HG02970 (cell line): ENCODE results near the gene LSM14B.

ENCODE experiments used
- ATAC-seq: cut with Tn5 transposase; IDR thresholded peaks from one replicate; pipeline ENCODE4 v1.9.1; 2021; ENCODE audit warnings: mild to moderate bottlenecking, moderate library complexity, moderate number of reproducible peaks; ENCODE audit not compliant: unreplicated experiment, low FRiP score

LSM14B gene

DNA sequence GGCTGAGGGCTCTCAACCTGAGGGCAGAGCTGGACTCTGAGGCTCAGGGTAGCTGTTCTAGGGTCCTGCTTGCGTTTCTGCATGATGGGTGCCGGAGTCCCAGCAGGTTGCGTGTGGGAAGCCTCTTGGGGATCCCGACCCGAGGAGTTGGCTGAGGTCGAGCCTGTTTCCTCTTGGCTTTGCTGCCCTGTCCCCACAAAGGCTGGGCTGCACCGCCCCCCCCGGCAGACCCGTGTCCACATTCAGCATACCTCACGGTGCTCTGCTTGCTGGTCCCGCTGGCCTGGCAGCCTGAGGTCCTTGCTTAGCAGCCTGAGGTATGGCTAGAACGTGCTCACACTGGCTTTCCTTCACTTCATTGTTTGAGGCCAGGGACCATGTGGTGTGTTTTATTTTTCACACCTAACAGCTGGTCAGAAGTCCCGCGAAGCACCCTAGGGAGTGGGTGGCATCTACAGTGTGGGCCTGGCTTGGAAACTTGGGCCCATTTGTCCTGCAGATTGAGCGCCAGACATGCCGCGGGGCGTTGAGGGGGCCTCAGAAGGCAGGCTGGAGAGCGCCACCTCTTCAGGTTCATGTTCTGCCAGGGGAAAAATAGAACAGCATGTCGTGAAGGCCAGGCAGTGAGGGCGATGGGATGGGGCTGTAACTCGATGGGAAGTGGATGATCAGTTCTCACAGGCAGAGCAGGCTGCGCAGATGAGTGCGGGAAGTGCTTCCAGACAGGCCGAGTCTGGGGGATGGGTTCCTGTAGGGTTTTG is 9.5 kb downstream of the LSM14B start:
- no peak for ATAC-seq

DNA sequence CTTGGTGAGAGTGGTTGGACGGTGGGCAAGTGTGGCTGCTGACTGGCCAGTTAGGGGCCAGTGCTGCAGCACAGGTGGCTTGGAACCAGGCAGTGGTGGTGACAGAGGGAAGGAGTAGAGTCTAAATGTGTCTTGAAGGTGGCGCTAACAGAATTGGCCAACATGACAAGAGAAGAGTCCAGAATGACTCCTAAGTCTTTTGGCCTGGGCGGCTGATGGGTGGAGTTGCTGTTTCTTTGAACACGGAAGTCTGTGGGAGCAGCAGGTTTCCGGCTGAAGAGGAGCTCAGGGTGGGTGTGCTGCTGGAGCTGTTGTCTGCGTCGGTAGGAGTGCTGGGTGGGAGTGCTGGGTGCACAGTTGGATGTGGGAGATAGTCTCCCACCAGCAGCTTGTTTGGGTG is 10.1 kb downstream of the LSM14B start:
- no peak for ATAC-seq

DNA sequence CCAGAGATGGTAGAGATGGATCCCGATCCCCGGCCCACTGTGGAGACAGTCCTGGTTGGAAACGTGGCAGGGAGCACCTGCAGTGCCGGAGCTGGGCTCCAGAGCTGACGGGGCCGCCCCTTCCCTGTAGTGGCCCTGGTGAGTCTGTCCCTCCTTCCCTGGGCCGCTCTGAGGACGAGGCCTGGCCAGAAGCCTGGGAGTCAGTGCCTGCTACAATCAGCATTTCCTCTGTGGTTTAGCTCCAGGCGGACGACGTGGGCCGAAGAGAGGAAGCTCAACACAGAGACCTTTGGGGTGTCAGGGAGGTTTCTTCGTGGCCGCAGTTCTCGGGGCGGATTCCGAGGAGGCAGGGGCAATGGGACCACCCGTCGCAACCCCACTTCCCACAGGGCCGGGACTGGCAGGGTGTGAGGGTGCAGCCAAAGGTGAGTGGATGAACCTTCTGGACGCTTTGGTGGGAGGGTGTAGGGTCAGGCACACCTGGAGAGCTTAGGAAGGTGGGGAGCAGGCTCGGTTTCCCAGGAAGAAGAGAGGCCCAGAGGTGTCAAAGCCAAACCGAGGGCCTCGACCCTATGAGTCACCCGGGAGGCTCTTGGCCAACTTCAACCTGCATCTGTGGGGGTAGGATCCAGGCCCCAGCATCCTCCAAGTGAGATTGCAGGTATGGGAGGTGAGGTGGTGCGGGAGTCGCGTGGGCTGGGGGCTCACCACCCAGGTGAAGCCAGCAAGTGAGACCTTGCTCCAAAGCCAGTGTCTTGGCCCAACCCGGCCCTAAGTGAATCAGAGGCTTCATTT is 11.0 kb downstream of the LSM14B start:
- no peak for ATAC-seq

- ATAC-seq, result no peak
Observed at GRCh38 chr20:62133864-62134263, 11.6 kb downstream of the LSM14B start.

DNA sequence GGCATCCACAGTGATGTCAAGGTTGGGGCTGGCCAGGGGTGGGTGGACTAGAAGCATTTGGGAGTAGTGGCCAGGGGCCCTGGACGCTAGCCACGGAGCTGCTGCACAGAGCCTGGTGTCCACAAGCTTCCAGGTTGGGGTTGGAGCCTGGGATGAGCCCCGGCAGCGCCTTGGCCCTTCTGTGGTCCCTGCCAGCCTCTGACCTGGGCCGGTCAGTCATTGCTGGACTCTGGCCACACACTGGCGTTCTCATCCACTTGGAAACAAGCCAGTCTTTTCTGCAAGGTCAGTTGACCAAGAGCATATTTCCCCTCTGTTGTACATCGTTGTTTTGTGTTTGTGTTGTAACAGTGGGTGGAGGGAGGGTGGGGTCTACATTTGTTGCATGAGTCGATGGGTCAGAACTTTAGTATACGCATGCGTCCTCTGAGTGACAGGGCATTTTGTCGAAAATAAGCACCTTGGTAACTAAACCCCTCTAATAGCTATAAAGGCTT is 12.5 kb downstream of the LSM14B start:
- no peak for ATAC-seq

GRCh38 chr20:62135573-62136266 is 13.4 kb downstream of the LSM14B start:
- ATAC-seq, result no peak

DNA sequence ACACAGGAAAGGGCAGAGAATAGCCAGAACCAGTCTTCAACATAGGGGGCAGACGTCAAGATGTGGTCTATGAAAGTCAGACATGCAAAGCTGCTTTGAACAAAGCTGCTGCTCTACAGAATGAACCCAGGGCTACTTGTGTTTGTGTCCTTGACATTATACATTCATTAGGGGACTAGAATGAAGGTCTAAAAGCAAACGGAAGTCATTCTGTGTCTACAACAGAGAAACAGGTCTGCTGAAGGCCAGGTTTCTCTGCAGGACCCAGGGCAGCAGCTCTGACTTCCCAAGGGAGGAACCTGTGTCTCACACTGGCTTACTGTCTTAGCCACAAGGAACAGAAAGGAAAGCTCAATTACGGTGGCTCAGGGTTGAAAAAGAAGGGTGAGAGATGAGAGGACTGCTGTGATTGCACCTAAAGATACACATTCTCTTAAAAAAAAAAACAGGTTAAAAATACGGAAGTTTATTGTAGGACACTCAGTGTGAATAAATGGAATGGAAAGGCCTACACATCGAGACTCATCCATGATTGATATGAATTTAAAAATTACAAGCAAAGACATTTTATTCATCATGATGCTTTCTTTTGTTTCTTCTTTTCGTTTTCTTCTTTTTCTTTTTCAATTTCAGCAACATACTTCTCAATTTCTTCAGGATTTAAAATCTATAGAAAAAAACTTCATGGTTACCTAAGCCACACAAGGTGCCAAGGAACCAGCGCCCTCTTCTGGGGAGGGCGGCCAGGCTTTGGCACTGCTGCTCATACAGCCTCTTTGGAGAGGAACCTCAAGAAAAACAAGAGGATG is 14.2 kb downstream of the LSM14B start:
- no peak for ATAC-seq

- ATAC-seq, result no peak
Observed at GRCh38 chr20:62137092-62137384, 14.8 kb downstream of the LSM14B start.

GRCh38 chr20:62137478-62138203 is 15.4 kb downstream of the LSM14B start:
- ATAC-seq, result no peak

GRCh38 chr20:62138204-62138543 is 15.9 kb downstream of the LSM14B start:
- ATAC-seq, result no peak

DNA sequence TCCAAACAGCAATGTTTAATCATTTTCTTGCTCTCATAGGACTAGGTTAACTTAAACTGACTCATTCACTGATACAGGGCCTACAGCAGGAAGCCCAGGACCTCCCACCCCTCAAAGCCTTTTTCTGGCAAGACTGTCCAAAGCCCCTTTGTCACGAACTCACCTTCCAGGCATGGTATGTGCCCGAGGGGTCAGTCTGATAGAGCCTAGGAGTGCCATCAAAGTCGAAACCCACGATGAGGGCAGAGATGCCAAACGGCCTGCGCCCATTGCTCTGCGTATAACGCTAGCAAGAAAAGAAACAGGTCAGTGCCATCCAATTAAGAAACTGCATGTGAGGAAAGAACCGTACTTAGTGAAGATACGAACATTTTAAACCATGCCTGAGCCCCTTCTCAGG is 16.6 kb downstream of the LSM14B start:
- no peak for ATAC-seq

DNA sequence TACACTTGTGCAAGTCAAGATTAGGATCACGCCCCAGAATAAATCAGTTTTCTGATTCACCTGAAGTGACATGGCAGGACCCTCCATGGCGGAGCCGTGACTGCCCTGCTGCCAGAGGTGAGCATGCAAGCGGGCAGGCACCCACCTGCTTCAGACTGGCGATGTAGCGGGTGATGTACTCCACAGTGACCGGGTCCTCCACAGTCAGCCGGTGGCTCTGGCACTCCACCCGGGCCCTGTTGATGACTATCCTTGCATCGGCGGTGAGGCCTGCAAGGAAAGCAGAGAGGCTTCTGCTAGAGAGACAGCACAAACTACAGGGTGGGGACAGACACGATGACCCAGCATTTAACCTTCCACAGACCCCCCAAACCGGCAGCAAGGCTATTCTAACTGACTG is 17.4 kb downstream of the LSM14B start:
- ATAC-seq, result no peak

DNA sequence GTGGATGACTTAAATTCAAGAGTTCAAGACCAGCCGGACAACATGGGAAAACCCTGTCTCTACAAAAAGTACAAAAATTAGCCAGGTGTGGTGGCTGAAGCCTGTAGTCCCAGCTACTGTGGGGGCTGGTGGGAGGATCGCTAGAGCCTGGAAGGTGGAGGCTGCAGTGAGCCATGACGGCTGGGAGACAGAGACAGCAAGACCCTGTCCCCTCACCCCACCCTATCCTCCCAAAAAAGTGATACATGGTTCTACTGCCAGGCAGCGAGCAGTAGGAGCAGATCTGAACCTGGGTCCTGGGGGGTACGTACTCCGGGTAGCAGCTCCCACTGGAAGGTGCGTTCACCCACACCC is 18.7 kb downstream of the LSM14B start:
- no peak for ATAC-seq

GRCh38 chr20:62141397-62142251 is 19.3 kb downstream of the LSM14B start:
- no peak for ATAC-seq

GRCh38 chr20:62142252-62143080 is 20.2 kb downstream of the LSM14B start:
- peak; percentile 19 for ATAC-seq

DNA sequence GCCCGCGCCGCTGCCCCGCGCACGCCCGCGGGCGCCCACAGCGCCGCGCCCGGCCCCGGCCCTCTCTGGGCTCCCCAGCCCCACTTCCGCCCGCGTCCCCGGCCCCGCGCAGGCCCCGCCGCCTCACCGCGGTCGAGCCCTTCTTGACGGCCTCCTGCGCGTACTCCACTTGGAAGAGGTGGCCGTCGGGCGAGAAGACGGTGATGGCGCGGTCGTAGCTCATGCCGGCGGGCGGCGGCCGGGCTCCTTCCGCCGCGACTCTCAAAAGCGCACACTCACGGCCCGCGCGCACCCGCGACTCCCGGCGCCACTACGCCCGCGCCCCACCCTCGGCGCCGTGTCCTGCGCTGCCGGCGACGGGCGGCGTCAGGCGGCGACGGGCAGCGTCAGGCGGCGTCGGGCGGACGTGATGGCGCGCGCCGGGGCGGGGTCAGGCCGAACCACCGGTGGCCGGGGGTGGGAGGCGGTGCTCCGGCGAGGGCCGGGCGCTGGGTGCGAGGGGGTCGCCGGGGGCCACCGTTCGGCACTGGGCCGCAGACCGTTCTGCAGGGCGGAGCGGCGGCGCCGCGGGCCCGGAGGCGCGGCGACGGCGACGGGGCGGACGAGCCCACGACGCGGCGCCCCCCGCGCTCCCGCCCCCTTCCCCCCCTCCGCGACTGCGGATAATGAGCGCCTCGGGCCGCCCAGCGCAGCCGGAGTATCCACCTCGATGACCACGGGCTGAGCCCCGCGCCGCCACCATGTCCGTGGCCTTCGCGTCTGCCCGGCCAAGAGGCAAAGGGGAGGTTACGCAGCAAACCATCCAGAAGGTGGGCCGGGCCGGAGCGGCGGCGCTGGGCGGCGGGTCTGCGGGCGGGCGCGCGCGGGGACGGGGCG is 21.0 kb downstream of the LSM14B start, which contains the start of the genes PSMA7 and SS18L1:
Gene PSMA7, minus strand, starts transcription at position 314 of the 876 bp plus-strand sequence. Its CDS starts 91 bp downstream, at position 223.
Gene SS18L1, plus strand, starts transcription at position 689 of the 876 bp plus-strand sequence. Its CDS starts 52 bp downstream, at position 741.
- peak; percentile 73 for ATAC-seq
